Astrocyte (in vitro differentiated cells and primary cell): ENCODE results near the gene NCOA1. TPM values are rescaled to one million over a fixed set of nuclear protein-coding genes. Genes with fewer than 3 reads are reported as not detected.

Source experiments
- DNase-seq: peaks from one replicate; pipeline ENCODE4 v3.0.0-alpha.2; 2010; ENCODE audit warnings: low read depth
- FAIRE-seq: peaks from 2 replicates; lab custom pipeline; 2011; peaks lifted over from hg19 to GRCh38; lab: Jason Lieb, UNC
- H2AFZ ChIP-seq: 2 replicates; pipeline ENCODE4 v1.6.0; 2012; ENCODE audit warnings: low read depth, low read length, inconsistent platforms
- H3K27ac ChIP-seq: 2 replicates; pipeline ENCODE4 v1.5.1; 2011; ENCODE audit warnings: low read depth, low read length, inconsistent platforms
- H3K27me3 ChIP-seq: 2 replicates; pipeline ENCODE4 v1.6.0; 2011; ENCODE audit warnings: low read length, inconsistent platforms; ENCODE audit not compliant: insufficient read depth
- H3K36me3 ChIP-seq: 2 replicates; pipeline ENCODE4 v1.5.1; 2011; ENCODE audit warnings: low read length, inconsistent platforms; ENCODE audit not compliant: insufficient read depth
- H3K4me1 ChIP-seq: 2 replicates; pipeline ENCODE4 v1.5.1; 2011; ENCODE audit warnings: low read length, inconsistent platforms; ENCODE audit not compliant: insufficient read depth
- H3K4me2 ChIP-seq: 2 replicates; pipeline ENCODE4 v1.6.0; 2012; ENCODE audit warnings: low read length, inconsistent platforms
- H3K4me3 ChIP-seq: 2 replicates; pipeline ENCODE4 v1.5.1; 2011; ENCODE audit warnings: low read depth, mild to moderate bottlenecking, low read length, inconsistent platforms; ENCODE audit not compliant: insufficient read depth
- H3K79me2 ChIP-seq: 2 replicates; pipeline ENCODE4 v1.6.0; 2012; ENCODE audit warnings: mild to moderate bottlenecking, low read length, inconsistent platforms; ENCODE audit not compliant: insufficient read depth
- H3K9ac ChIP-seq: 2 replicates; pipeline ENCODE4 v1.6.0; 2012; ENCODE audit warnings: mild to moderate bottlenecking, low read length, inconsistent platforms
- H3K9me3 ChIP-seq: 2 replicates; pipeline ENCODE4 v1.5.1; 2012; ENCODE audit warnings: low read depth, mild to moderate bottlenecking, low read length, inconsistent platforms; ENCODE audit not compliant: insufficient read depth
- H4K20me1 ChIP-seq: 2 replicates; pipeline ENCODE4 v1.6.0; 2012; ENCODE audit warnings: low read length, inconsistent platforms; ENCODE audit not compliant: insufficient read depth
- H3K27ac Mint-ChIP-seq: one replicate; pipeline ENCODE4 v1.8.0; 2021; ENCODE audit warnings: mild to moderate bottlenecking, mixed read lengths; ENCODE audit not compliant: unreplicated experiment
- H3K27me3 Mint-ChIP-seq: one replicate; pipeline ENCODE4 v1.8.0; 2021; ENCODE audit warnings: low read depth, mixed read lengths; ENCODE audit not compliant: unreplicated experiment
- H3K36me3 Mint-ChIP-seq: one replicate; pipeline ENCODE4 v1.8.0; 2021; ENCODE audit warnings: low read depth, mixed read lengths; ENCODE audit not compliant: unreplicated experiment
- H3K4me1 Mint-ChIP-seq: one replicate; pipeline ENCODE4 v1.8.0; 2021; ENCODE audit warnings: low read depth, mixed read lengths; ENCODE audit not compliant: unreplicated experiment
- H3K4me3 Mint-ChIP-seq: one replicate; pipeline ENCODE4 v1.8.0; 2021; ENCODE audit warnings: mild to moderate bottlenecking, moderate library complexity, mixed read lengths; ENCODE audit not compliant: unreplicated experiment
- H3K9me3 Mint-ChIP-seq: one replicate; pipeline ENCODE4 v1.8.0; 2021; ENCODE audit warnings: mild to moderate bottlenecking, mixed read lengths; ENCODE audit not compliant: unreplicated experiment
- EZH2 ChIP-seq: IDR thresholded peaks from 2 replicates; pipeline ENCODE4 v1.6.1; 2012; ENCODE audit warnings: mild to moderate bottlenecking, low read length, inconsistent platforms; ENCODE audit not compliant: insufficient read depth
- total RNA-seq: library from RNA; stranded (reverse); gene quantifications from 2 replicates; pipeline ENCODE4 v1.2.1, GENCODE V29; 2021
- TF ChIP-seq, protein P1 (sequence below): IDR thresholded peaks from 2 replicates; pipeline ENCODE4 v1.5.1; 2011; ENCODE audit warnings: low read depth, mild to moderate bottlenecking, inconsistent platforms, low read length, moderate library complexity; ENCODE audit not compliant: insufficient read depth

NCOA1 gene
- total RNA-seq, 1 donor from 2014 or later: 14.7 TPM

GRCh38 chr2:24792542-24792873, 301.5 kb downstream of the NCOA1 start:
- H3K4me2 ChIP-seq: peak overlapping the region; percentile 96
- DNase-seq: no peak
- peak overlapping the region; percentile 96 for H3K4me3 Mint-ChIP-seq
- H3K27ac ChIP-seq: peak overlapping the region; percentile 98
- no peak for FAIRE-seq
- peak overlapping the region; percentile 93 for H2AFZ ChIP-seq
- H3K9ac ChIP-seq: peak overlapping the region; percentile 97
- no peaks in the 10 kb centered on the region for H3K9me3 Mint-ChIP-seq
- peak overlapping the region; percentile 99 for H3K27ac Mint-ChIP-seq
- no peaks in the 10 kb centered on the region for H3K36me3 ChIP-seq
- peaks cover 8% of the 10 kb centered on the region for H3K36me3 Mint-ChIP-seq
- H3K27me3 ChIP-seq: no peaks in the 10 kb centered on the region
- peaks cover 12% of the 10 kb centered on the region for H3K4me1 Mint-ChIP-seq
- no peaks in the 10 kb centered on the region for H3K27me3 Mint-ChIP-seq
- TF ChIP-seq, protein P1, sequence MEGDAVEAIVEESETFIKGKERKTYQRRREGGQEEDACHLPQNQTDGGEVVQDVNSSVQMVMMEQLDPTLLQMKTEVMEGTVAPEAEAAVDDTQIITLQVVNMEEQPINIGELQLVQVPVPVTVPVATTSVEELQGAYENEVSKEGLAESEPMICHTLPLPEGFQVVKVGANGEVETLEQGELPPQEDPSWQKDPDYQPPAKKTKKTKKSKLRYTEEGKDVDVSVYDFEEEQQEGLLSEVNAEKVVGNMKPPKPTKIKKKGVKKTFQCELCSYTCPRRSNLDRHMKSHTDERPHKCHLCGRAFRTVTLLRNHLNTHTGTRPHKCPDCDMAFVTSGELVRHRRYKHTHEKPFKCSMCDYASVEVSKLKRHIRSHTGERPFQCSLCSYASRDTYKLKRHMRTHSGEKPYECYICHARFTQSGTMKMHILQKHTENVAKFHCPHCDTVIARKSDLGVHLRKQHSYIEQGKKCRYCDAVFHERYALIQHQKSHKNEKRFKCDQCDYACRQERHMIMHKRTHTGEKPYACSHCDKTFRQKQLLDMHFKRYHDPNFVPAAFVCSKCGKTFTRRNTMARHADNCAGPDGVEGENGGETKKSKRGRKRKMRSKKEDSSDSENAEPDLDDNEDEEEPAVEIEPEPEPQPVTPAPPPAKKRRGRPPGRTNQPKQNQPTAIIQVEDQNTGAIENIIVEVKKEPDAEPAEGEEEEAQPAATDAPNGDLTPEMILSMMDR: no peak
- TF ChIP-seq EZH2: no peak
- H4K20me1 ChIP-seq: peaks cover 8% of the 10 kb centered on the region
- peak overlapping the region; percentile 88 for H3K4me3 ChIP-seq
- H3K9me3 ChIP-seq: no peaks in the 10 kb centered on the region
- H3K4me1 ChIP-seq: peaks cover 10% of the 10 kb centered on the region
- H3K79me2 ChIP-seq: peaks cover 42% of the 10 kb centered on the region

DNA sequence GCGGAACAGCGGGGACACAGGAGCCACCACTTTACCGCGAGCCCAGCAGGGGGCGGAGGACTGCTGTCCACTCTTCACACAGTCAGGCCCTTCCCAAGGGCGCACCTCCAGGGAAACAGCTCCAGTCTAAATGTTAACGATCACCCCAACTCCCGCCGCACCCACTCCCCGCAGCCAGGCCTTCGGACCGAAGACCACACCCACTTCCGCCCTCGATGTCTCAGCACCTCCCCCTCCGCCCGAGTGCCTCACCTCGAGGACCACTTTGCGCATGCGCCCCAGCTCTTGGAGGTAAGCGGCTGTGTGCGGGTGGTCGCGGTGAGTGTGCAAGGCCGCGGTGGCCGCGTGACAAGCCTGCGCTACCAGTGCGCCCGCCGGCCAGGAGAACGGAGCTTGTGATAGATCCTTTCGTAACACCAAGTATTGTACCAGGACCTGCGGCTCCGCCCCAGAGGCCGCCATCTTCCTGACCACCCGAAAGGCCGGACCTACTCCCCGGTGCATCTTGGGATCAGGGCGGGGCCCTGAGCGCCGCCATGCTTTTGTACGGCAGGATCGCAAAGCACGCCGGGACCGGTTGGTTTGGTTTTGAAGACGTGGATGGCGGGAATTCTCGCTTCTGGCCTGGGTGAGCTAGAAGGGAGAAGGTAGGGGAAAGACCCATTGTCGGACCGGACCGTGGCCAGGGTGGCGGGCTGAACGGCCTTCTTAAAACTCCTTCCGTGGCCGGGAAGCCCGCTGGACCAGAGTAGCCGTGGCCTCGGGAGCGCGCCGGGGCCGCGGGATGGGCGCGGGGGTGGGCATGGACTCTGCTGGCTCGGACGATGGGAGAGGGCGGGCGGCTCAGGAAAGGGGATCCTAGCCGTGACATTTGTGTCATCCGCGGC, 302.1 kb downstream of the NCOA1 start, which contains the start of the genes CENPO and PTRHD1:
CENPO (plus strand) TSS at position 552 of the 887 bp plus-strand sequence. CDS start 495 bp downstream, outside the sequence.
PTRHD1 (minus strand) TSS at position 518 of the 887 bp plus-strand sequence; CDS start at position 504, 14 bp downstream.
- H3K9me3 Mint-ChIP-seq: no peaks in the 10 kb centered on the region
- peaks cover 12% of the 10 kb centered on the region for H3K4me1 Mint-ChIP-seq
- Histone ChIP-seq H3K36me3 (no peaks in the 10 kb centered on the region), H3K9ac (peak within 1 kb of the TSS; percentile 97), H3K9me3 (no peaks in the 10 kb centered on the region), H3K79me2 (peaks cover 48% of the 10 kb centered on the region), H3K4me2 (peak within 1 kb of the TSS; percentile 96), H4K20me1 (peaks cover 8% of the 10 kb centered on the region), H2AFZ (peak within 1 kb of the TSS; percentile 93), H3K4me1 (peaks cover 10% of the 10 kb centered on the region), H3K27ac (peak within 1 kb of the TSS; percentile 98), H3K4me3 (peak within 1 kb of the TSS; percentile 88), H3K27me3 (no peaks in the 10 kb centered on the region)
- TF ChIP-seq EZH2: no peak
- TF ChIP-seq, protein P1: peak; percentile 43
- DNase-seq: peak; percentile 89
- FAIRE-seq: no peak
- H3K36me3 Mint-ChIP-seq: peaks cover 10% of the 10 kb centered on the region
- peak within 1 kb of the TSS; percentile 96 for H3K4me3 Mint-ChIP-seq
- no peaks in the 10 kb centered on the region for H3K27me3 Mint-ChIP-seq
- H3K27ac Mint-ChIP-seq: peak within 1 kb of the TSS; percentile 99
